GM23338 (cell line): ENCODE measurements around the gene CDC16. TPM values are rescaled to one million over a fixed set of nuclear protein-coding genes. Genes with fewer than 3 reads are reported as not detected.

ENCODE experiments used
- ATAC-seq: fragments of 200-7000 bp; cut with Tn5 transposase; 3 replicates; pipeline ENCODE4 v1.9.1; 2020
- DNase-seq: peaks from one replicate; pipeline ENCODE4 v3.0.0-alpha.2; 2015; ENCODE audit warnings: low spot score
- H2AFZ ChIP-seq: fragments of 200-600 bp; sonication (generic); 2 replicates; pipeline ENCODE4 v1.8.0; 2016; ENCODE audit warnings: antibody characterized with exemption, mild to moderate bottlenecking, moderate library complexity
- H3F3A ChIP-seq: fragments of 200-600 bp; sonication (generic); replicated peaks from 2 replicates; pipeline ENCODE4 v1.8.0; 2017; ENCODE audit warnings: antibody characterized with exemption, mixed run types, low read depth
- H3K27ac ChIP-seq: fragments of 200-600 bp; sonication (generic); 2 replicates; pipeline ENCODE4 v1.6.1; 2016; ENCODE audit warnings: low read depth
- H3K27me3 ChIP-seq: fragments of 200-600 bp; sonication (generic); 2 replicates; pipeline ENCODE4 v1.8.0; 2016; ENCODE audit warnings: mild to moderate bottlenecking, mixed run types, moderate library complexity; ENCODE audit not compliant: insufficient read depth
- H3K36me3 ChIP-seq: fragments of 200-600 bp; sonication (generic); 2 replicates; pipeline ENCODE4 v1.8.0; 2016; ENCODE audit warnings: mild to moderate bottlenecking; ENCODE audit not compliant: insufficient read depth
- H3K4me1 ChIP-seq: fragments of 200-600 bp; sonication (generic); 2 replicates; pipeline ENCODE4 v1.8.0; 2016; ENCODE audit warnings: mild to moderate bottlenecking, moderate library complexity; ENCODE audit not compliant: insufficient read depth
- H3K4me2 ChIP-seq: fragments of 200-600 bp; sonication (generic); 2 replicates; pipeline ENCODE4 v1.7.1; 2017; ENCODE audit warnings: mixed run types
- H3K4me3 ChIP-seq: fragments of 200-600 bp; sonication (generic); 2 replicates; pipeline ENCODE4 v1.6.1; 2016; ENCODE audit warnings: mixed run types
- H3K79me2 ChIP-seq: fragments of 200-600 bp; sonication (generic); replicated peaks from 2 replicates; pipeline ENCODE4 v1.8.0; 2017; ENCODE audit warnings: mild to moderate bottlenecking; ENCODE audit not compliant: insufficient read depth
- H3K9me2 ChIP-seq: fragments of 200-600 bp; sonication (generic); 2 replicates; pipeline ENCODE4 v1.8.0; 2017; ENCODE audit not compliant: insufficient read depth
- H4K20me1 ChIP-seq: fragments of 200-600 bp; sonication (generic); replicated peaks from 2 replicates; pipeline ENCODE4 v1.8.0; 2017; ENCODE audit warnings: mild to moderate bottlenecking; ENCODE audit not compliant: insufficient read depth
- H3K27ac Mint-ChIP-seq: 2 replicates; pipeline ENCODE4 v1.8.0; 2020; ENCODE audit warnings: inconsistent platforms, mild to moderate bottlenecking, moderate library complexity, mixed read lengths
- H3K27me3 Mint-ChIP-seq: 3 replicates; pipeline ENCODE4 v1.8.0; 2022; ENCODE audit warnings: low read depth, mild to moderate bottlenecking, moderate library complexity, mixed read lengths, inconsistent platforms; ENCODE audit not compliant: insufficient read depth, poor library complexity
- H3K36me3 Mint-ChIP-seq: 3 replicates; pipeline ENCODE4 v1.8.0; 2021; ENCODE audit warnings: low read depth, mild to moderate bottlenecking, inconsistent platforms, moderate library complexity, mixed read lengths
- H3K4me1 Mint-ChIP-seq: 3 replicates; pipeline ENCODE4 v1.8.0; 2020; ENCODE audit warnings: mild to moderate bottlenecking, inconsistent platforms, mixed read lengths
- H3K4me3 Mint-ChIP-seq: 3 replicates; pipeline ENCODE4 v1.8.0; 2021; ENCODE audit warnings: moderate library complexity, mild to moderate bottlenecking, inconsistent platforms, mixed read lengths
- H3K9me3 Mint-ChIP-seq: 3 replicates; pipeline ENCODE4 v1.8.0; 2020; ENCODE audit warnings: moderate library complexity, mild to moderate bottlenecking, inconsistent platforms, mixed read lengths
- EZH2 ChIP-seq: fragments of 200-600 bp; sonication (generic); IDR thresholded peaks from one replicate; pipeline ENCODE4 v1.8.0; 2017; ENCODE audit warnings: antibody characterized with exemption, mild to moderate bottlenecking, low read depth; ENCODE audit not compliant: unreplicated experiment
- EZH2phosphoT487 ChIP-seq: fragments of 200-600 bp; sonication (generic); IDR thresholded peaks from one replicate; pipeline ENCODE4 v1.8.1; 2018; ENCODE audit warnings: antibody characterized with exemption; ENCODE audit not compliant: unreplicated experiment
- JUNB ChIP-seq: IDR thresholded peaks from one replicate; pipeline ENCODE4 v1.6.1; 2016; ENCODE audit warnings: antibody characterized with exemption; ENCODE audit not compliant: unreplicated experiment
- POLR2AphosphoS5 ChIP-seq: IDR thresholded peaks from 2 replicates; pipeline ENCODE4 v1.6.1; 2016; ENCODE audit warnings: antibody characterized with exemption, low read depth
- STAT1 ChIP-seq: IDR thresholded peaks from one replicate; pipeline ENCODE4 v1.6.1; 2016; ENCODE audit warnings: antibody characterized with exemption; ENCODE audit not compliant: unreplicated experiment
- ZNF331 ChIP-seq: fragments of 250-450 bp; sonication (Bioruptor Pico); IDR thresholded peaks from 2 replicates; pipeline ENCODE4 v1.5.0; 2020; ENCODE audit warnings: low read depth, mild to moderate bottlenecking, moderate library complexity
- polyA plus RNA-seq: library from polyadenylated mRNA; unstranded; fragments of >200 nt; fragmentation: Nextera tagmentation; extraction: Ambion mirVana; gene quantifications from 2 replicates; pipeline ENCODE4 v1.2.1, GENCODE V29; 2016
- total RNA-seq: library from RNA; depleted of rRNA; stranded (reverse); fragments of >200 nt; shearing (Covaris generic); gene quantifications from 2 replicates; pipeline ENCODE4 v1.2.3, GENCODE V29; 2014
- TF ChIP-seq, protein P1 (sequence below): fragments of 250-450 bp; sonication (Bioruptor Pico); IDR thresholded peaks from 2 replicates; pipeline ENCODE4 v1.5.0; 2020; ENCODE audit warnings: mild to moderate bottlenecking, moderate library complexity
- TF ChIP-seq, protein P2 (sequence below), 2 experiments: fragments of 200-600 bp in 1 of 2; sonication (generic) in 1 of 2; conservative IDR thresholded peaks; 2 replicates each; pipeline versions ENCODE4 v1.5.1 to v1.6.1; 2016 to 2017; ENCODE audit warnings: antibody characterized with exemption in 2 of 2, low read depth in 2 of 2, mild to moderate bottlenecking in 2 of 2, moderate library complexity in 1 of 2
- TF ChIP-seq, protein P3 (sequence below): IDR thresholded peaks from 2 replicates; pipeline ENCODE4 v1.6.1; 2016; ENCODE audit warnings: antibody characterized with exemption

Gene CDC16
- total and polyA plus RNA-seq, 2 experiments from 2014 or later = 86.1 to 91.3 TPM

DNA sequence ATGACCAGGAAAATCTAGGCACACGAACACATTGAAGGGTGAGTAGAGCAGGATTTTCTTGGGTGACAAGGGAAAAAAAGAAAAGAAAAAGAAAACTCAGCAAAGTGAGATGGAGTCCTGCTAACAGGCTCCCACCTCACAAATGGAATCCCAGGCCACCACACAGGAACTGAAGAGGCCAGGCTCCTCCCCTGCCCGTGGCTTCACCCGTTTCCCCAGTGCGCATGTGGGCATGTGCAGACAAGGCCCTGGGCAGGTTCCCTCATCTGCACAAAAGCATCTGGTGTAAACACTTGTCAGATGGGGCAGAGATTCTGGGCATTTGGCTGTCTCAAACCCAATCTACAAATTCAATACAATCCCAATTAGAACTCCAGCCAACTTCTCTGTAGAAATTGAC, 31.2 kb upstream of the CDC16 start (continued):
- TF ChIP-seq, protein P1, sequence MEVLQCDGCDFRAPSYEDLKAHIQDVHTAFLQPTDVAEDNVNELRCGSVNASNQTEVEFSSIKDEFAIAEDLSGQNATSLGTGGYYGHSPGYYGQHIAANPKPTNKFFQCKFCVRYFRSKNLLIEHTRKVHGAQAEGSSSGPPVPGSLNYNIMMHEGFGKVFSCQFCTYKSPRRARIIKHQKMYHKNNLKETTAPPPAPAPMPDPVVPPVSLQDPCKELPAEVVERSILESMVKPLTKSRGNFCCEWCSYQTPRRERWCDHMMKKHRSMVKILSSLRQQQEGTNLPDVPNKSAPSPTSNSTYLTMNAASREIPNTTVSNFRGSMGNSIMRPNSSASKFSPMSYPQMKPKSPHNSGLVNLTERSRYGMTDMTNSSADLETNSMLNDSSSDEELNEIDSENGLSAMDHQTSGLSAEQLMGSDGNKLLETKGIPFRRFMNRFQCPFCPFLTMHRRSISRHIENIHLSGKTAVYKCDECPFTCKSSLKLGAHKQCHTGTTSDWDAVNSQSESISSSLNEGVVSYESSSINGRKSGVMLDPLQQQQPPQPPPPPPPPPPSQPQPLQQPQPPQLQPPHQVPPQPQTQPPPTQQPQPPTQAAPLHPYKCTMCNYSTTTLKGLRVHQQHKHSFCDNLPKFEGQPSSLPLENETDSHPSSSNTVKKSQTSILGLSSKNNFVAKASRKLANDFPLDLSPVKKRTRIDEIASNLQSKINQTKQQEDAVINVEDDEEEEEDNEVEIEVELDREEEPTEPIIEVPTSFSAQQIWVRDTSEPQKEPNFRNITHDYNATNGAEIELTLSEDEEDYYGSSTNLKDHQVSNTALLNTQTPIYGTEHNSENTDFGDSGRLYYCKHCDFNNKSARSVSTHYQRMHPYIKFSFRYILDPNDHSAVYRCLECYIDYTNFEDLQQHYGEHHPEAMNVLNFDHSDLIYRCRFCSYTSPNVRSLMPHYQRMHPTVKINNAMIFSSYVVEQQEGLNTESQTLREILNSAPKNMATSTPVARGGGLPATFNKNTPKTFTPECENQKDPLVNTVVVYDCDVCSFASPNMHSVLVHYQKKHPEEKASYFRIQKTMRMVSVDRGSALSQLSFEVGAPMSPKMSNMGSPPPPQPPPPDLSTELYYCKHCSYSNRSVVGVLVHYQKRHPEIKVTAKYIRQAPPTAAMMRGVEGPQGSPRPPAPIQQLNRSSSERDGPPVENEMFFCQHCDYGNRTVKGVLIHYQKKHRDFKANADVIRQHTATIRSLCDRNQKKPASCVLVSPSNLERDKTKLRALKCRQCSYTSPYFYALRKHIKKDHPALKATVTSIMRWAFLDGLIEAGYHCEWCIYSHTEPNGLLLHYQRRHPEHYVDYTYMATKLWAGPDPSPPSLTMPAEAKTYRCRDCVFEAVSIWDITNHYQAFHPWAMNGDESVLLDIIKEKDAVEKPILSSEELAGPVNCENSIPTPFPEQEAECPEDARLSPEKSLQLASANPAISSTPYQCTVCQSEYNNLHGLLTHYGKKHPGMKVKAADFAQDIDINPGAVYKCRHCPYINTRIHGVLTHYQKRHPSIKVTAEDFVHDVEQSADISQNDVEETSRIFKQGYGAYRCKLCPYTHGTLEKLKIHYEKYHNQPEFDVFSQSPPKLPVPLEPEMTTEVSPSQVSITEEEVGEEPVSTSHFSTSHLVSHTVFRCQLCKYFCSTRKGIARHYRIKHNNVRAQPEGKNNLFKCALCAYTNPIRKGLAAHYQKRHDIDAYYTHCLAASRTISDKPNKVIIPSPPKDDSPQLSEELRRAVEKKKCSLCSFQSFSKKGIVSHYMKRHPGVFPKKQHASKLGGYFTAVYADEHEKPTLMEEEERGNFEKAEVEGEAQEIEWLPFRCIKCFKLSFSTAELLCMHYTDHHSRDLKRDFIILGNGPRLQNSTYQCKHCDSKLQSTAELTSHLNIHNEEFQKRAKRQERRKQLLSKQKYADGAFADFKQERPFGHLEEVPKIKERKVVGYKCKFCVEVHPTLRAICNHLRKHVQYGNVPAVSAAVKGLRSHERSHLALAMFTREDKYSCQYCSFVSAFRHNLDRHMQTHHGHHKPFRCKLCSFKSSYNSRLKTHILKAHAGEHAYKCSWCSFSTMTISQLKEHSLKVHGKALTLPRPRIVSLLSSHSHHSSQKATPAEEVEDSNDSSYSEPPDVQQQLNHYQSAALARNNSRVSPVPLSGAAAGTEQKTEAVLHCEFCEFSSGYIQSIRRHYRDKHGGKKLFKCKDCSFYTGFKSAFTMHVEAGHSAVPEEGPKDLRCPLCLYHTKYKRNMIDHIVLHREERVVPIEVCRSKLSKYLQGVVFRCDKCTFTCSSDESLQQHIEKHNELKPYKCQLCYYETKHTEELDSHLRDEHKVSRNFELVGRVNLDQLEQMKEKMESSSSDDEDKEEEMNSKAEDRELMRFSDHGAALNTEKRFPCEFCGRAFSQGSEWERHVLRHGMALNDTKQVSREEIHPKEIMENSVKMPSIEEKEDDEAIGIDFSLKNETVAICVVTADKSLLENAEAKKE (CRISPR knock-in tag) = no peak
- TF ChIP-seq EZH2 = no peak
- TF ChIP-seq, protein P2, sequence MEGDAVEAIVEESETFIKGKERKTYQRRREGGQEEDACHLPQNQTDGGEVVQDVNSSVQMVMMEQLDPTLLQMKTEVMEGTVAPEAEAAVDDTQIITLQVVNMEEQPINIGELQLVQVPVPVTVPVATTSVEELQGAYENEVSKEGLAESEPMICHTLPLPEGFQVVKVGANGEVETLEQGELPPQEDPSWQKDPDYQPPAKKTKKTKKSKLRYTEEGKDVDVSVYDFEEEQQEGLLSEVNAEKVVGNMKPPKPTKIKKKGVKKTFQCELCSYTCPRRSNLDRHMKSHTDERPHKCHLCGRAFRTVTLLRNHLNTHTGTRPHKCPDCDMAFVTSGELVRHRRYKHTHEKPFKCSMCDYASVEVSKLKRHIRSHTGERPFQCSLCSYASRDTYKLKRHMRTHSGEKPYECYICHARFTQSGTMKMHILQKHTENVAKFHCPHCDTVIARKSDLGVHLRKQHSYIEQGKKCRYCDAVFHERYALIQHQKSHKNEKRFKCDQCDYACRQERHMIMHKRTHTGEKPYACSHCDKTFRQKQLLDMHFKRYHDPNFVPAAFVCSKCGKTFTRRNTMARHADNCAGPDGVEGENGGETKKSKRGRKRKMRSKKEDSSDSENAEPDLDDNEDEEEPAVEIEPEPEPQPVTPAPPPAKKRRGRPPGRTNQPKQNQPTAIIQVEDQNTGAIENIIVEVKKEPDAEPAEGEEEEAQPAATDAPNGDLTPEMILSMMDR (conservative IDR thresholded peaks at IDR 0.05; ENCODE audit: low read depth in 2 of 2) = no peak
- TF ChIP-seq STAT1 = no peak

DNA sequence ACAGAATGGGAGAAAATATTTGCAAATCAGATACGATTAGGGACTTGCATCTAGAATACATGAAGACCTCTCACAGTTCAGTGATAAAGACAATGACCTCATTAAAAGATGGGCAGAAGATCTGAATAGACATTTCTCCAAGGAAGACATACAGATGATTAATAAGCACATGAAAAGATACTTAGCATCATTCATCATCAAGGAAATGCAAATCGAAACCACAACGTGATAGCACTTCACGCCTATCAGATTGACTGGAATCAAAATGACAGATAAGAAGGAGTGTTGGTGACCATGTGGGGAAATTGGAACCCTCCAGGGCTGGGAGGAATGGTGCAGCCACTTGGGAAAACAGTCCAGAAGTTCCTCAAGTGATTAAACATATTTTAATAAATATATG, 29.8 kb upstream of the CDC16 start:
- Histone ChIP-seq H3F3A (0 out of 2 replicates have a peak, but pooled peaks cover 4% of the 10 kb centered on the region), H3K9me2 (0 out of 2 replicates have a peak, but pooled peaks cover 5% of the 10 kb centered on the region), H3K27ac (no peak overlapping the region), H3K27me3 (peaks cover 15% of the 10 kb centered on the region), H3K4me2 (no peak overlapping the region), H3K4me3 (no peak overlapping the region), H4K20me1 (no peaks in the 10 kb centered on the region), H3K4me1 (peaks cover 15% of the 10 kb centered on the region), H3K79me2 (no peaks in the 10 kb centered on the region), H2AFZ (no peak overlapping the region), H3K36me3 (no peaks in the 10 kb centered on the region)
- Mint-ChIP-seq H3K36me3 (peaks cover 15% of the 10 kb centered on the region), H3K4me3 (no peak overlapping the region), H3K27me3 (peaks cover 12% of the 10 kb centered on the region), H3K27ac (no peak overlapping the region), H3K9me3 (peaks cover 30% of the 10 kb centered on the region), H3K4me1 (peaks cover 12% of the 10 kb centered on the region)
- no peak for ATAC-seq
- no peak for DNase-seq
- TF ChIP-seq EZH2 (no peak), ZNF331 (CRISPR knock-in tag) (no peak), JUNB (no peak), EZH2phosphoT487 (no peak), POLR2AphosphoS5 (no peak)
- TF ChIP-seq, protein P3, sequence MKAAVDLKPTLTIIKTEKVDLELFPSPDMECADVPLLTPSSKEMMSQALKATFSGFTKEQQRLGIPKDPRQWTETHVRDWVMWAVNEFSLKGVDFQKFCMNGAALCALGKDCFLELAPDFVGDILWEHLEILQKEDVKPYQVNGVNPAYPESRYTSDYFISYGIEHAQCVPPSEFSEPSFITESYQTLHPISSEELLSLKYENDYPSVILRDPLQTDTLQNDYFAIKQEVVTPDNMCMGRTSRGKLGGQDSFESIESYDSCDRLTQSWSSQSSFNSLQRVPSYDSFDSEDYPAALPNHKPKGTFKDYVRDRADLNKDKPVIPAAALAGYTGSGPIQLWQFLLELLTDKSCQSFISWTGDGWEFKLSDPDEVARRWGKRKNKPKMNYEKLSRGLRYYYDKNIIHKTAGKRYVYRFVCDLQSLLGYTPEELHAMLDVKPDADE = no peak
- TF ChIP-seq, protein P2 (conservative IDR thresholded peaks at IDR 0.05; ENCODE audit: low read depth in 2 of 2) = no peak
